K562 (cell line): ENCODE measurements around the gene DSTYK. TPM values are rescaled to one million over a fixed set of nuclear protein-coding genes. Genes with fewer than 3 reads are reported as not detected.

Experiments used
- CBX2 ChIP-seq: fragments of 200-600 bp; sonication (generic); IDR thresholded peaks from one replicate; pipeline ENCODE4 v1.6.1; 2012; ENCODE audit warnings: mild to moderate bottlenecking, low read length, inconsistent platforms; ENCODE audit not compliant: insufficient read depth, poor library complexity, severe bottlenecking
- ELF1 ChIP-seq: fragments of 200-800 bp; sonication (Bioruptor generic); IDR thresholded peaks from 2 replicates; pipeline ENCODE4 v1.6.1; 2016; ENCODE audit warnings: missing genetic modification characterization, missing compliant biosample characterization
- GATAD2B ChIP-seq: fragments of 450-650 bp; IDR thresholded peaks from 2 replicates; pipeline ENCODE4 v1.6.1; 2017; ENCODE audit warnings: mild to moderate bottlenecking, borderline replicate concordance
- MTA1 ChIP-seq: fragments of 450-650 bp; IDR thresholded peaks from 2 replicates; pipeline ENCODE4 v1.6.1; 2017; ENCODE audit warnings: borderline replicate concordance
- MXI1 ChIP-seq: IDR thresholded peaks from 2 replicates; pipeline ENCODE4 v1.6.1; 2011; ENCODE audit warnings: low read depth, mild to moderate bottlenecking, improper control_type of control experiment, low read length
- NR2F6 ChIP-seq: fragments of 450-650 bp; formaldehyde crosslinking; IDR thresholded peaks from 2 replicates; pipeline ENCODE4 v1.4.0; 2020; ENCODE audit warnings: mild to moderate bottlenecking
- PTRF ChIP-seq: fragments of 450-650 bp; IDR thresholded peaks from 2 replicates; pipeline ENCODE4 v1.6.1; 2016; ENCODE audit warnings: mild to moderate bottlenecking, missing genetic modification characterization, missing compliant biosample characterization
- RBM39 ChIP-seq: fragments of 200-400 bp; formaldehyde crosslinking; optimal IDR thresholded peaks from 2 replicates; pipeline ENCODE3; 2018; ENCODE audit warnings: low read depth, low read length
- RFX1 ChIP-seq: fragments of 450-650 bp; IDR thresholded peaks from 2 replicates; pipeline ENCODE4 v1.6.1; 2016; ENCODE audit warnings: mild to moderate bottlenecking, moderate library complexity
- SETDB1 ChIP-seq: IDR thresholded peaks from one replicate; pipeline ENCODE4 v1.6.1; 2012; ENCODE audit warnings: low read length, control low read depth, inconsistent platforms
- XRCC4 ChIP-seq: IDR thresholded peaks from one replicate; pipeline ENCODE4 v1.6.1; 2011; ENCODE audit not compliant: insufficient read depth, insufficient read length; ENCODE audit errors: extremely low read depth
- ZNF23 ChIP-seq: fragments of 250-450 bp; sonication (Bioruptor Pico); IDR thresholded peaks from 2 replicates; pipeline ENCODE4 v1.4.0; 2020; ENCODE audit warnings: mild to moderate bottlenecking
- polyA plus RNA-seq, 8 experiments: library from polyadenylated mRNA; depleted of rRNA in 4 of 8; stranded (reverse) in 5 of 8; unstranded in 3 of 8; fragments of >200 nt; fragmentation: Nextera tagmentation in 2 of 8; fragmentation: Illumina TruSeq in 1 of 8; extraction: Ambion mirVana in 2 of 8; extraction: Trizol in 1 of 8; gene quantifications; 2 replicates each; pipeline versions ENCODE4 v1.2.1 to v1.2.3, GENCODE V29; 2011 to 2014; ENCODE audit warnings: inconsistent platforms in 1 of 8, missing spikeins in 1 of 8
- total RNA-seq, 7 experiments: library from RNA; depleted of rRNA in 6 of 7; stranded (reverse); fragments of >200 nt in 6 of 7; fragmentation: Illumina TruSeq in 2 of 7; extraction: Trizol in 2 of 7; gene quantifications; 2 replicates each; pipeline versions ENCODE4 v1.2.1 to v1.2.3, GENCODE V29; 2011 to 2021; ENCODE audit warnings: low replicate concordance in 1 of 7
- TF ChIP-seq, protein P1 (sequence below): fragments of 250-450 bp; sonication (Bioruptor Pico); IDR thresholded peaks from 2 replicates; pipeline ENCODE4 v1.4.0; 2020; ENCODE audit warnings: mild to moderate bottlenecking, moderate library complexity
- TF ChIP-seq, protein P2 (sequence below): sonication (generic); formaldehyde crosslinking; IDR thresholded peaks from 2 replicates; pipeline ENCODE4 v1.8.1; 2023; ENCODE audit warnings: mild to moderate bottlenecking, missing genetic modification reagents
- TF ChIP-seq, protein P3 (sequence below): fragments of 250-450 bp; sonication (Bioruptor Pico); IDR thresholded peaks from 2 replicates; pipeline ENCODE4 v1.4.0; 2020; ENCODE audit warnings: mild to moderate bottlenecking, moderate library complexity
- TF ChIP-seq, protein P4 (sequence below): fragments of 450-650 bp; IDR thresholded peaks from 2 replicates; pipeline ENCODE4 v1.6.1; 2018; ENCODE audit warnings: mild to moderate bottlenecking, low read depth; ENCODE audit not compliant: partially characterized antibody
- TF ChIP-seq, protein P5 (sequence below): sonication (generic); formaldehyde crosslinking; IDR thresholded peaks from 2 replicates; pipeline ENCODE4 v1.8.0; 2022; ENCODE audit warnings: mild to moderate bottlenecking, missing genetic modification reagents, borderline replicate concordance

The DSTYK gene
- total and polyA plus RNA-seq, 9 of the 15 experiments (the other 6 are each of a cell fraction or from before 2014, with no cell fraction given) = 4.2 to 7.1 (median 6.2) TPM

DNA sequence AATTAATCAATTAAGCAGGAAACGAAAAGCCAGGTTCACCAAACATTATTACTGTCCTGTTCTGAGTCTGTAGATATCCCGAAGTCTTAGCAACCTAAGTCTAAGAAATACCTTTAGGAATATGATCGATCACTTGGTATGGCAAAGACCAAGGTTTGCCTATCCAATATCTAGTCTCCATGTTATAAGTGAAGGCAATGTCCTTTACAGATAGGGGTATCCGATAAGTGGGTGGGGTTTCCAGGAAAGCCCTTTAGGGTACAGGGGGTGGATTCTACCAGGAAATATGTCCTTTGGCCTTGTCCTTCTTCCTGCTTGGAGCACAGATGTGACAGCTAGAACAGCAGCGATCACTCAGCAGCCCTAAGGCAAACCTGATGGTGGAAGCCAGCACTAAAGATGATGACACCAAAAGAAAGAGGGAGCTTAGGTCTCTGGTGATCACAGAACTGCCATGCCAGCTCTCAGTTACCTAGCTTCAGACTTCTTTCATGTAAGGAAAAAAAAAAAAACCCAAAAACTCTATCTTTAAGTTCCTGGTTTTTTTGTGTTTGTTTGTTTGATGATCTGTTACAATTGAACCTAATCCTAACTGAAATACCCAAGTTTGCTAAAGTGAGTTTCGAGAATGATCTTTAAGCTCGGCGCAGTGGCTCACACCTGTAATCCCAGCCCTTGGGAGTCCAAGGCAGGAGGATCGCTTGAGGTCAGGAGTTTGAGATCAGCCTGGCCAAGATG, 40.8 kb downstream of the DSTYK start (continued):
- TF ChIP-seq, protein P1, sequence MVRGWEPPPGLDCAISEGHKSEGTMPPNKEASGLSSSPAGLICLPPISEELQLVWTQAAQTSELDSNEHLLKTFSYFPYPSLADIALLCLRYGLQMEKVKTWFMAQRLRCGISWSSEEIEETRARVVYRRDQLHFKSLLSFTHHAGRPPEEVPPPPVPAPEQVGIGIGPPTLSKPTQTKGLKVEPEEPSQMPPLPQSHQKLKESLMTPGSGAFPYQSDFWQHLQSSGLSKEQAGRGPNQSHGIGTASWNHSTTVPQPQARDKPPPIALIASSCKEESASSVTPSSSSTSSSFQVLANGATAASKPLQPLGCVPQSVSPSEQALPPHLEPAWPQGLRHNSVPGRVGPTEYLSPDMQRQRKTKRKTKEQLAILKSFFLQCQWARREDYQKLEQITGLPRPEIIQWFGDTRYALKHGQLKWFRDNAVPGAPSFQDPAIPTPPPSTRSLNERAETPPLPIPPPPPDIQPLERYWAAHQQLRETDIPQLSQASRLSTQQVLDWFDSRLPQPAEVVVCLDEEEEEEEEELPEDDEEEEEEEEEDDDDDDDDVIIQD (CRISPR knock-in tag) = no peak
- TF ChIP-seq, protein P2, sequence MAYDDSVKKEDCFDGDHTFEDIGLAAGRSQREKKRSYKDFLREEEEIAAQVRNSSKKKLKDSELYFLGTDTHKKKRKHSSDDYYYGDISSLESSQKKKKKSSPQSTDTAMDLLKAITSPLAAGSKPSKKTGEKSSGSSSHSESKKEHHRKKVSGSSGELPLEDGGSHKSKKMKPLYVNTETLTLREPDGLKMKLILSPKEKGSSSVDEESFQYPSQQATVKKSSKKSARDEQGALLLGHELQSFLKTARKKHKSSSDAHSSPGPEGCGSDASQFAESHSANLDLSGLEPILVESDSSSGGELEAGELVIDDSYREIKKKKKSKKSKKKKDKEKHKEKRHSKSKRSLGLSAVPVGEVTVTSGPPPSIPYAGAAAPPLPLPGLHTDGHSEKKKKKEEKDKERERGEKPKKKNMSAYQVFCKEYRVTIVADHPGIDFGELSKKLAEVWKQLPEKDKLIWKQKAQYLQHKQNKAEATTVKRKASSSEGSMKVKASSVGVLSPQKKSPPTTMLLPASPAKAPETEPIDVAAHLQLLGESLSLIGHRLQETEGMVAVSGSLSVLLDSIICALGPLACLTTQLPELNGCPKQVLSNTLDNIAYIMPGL = no peak
- TF ChIP-seq CBX2 (no peak), ZNF23 (no peak), SETDB1 (no peak), MTA1 (peak; percentile 64), RFX1 (no peak), GATAD2B (peak; percentile 53; the same call in 1 of the 2 replicates), NR2F6 (CRISPR knock-in tag) (no peak), RBM39 (no peak), XRCC4 (no peak), MXI1 (no peak), PTRF (no peak), ELF1 (tag) (peak; percentile 62)
- TF ChIP-seq, protein P3, sequence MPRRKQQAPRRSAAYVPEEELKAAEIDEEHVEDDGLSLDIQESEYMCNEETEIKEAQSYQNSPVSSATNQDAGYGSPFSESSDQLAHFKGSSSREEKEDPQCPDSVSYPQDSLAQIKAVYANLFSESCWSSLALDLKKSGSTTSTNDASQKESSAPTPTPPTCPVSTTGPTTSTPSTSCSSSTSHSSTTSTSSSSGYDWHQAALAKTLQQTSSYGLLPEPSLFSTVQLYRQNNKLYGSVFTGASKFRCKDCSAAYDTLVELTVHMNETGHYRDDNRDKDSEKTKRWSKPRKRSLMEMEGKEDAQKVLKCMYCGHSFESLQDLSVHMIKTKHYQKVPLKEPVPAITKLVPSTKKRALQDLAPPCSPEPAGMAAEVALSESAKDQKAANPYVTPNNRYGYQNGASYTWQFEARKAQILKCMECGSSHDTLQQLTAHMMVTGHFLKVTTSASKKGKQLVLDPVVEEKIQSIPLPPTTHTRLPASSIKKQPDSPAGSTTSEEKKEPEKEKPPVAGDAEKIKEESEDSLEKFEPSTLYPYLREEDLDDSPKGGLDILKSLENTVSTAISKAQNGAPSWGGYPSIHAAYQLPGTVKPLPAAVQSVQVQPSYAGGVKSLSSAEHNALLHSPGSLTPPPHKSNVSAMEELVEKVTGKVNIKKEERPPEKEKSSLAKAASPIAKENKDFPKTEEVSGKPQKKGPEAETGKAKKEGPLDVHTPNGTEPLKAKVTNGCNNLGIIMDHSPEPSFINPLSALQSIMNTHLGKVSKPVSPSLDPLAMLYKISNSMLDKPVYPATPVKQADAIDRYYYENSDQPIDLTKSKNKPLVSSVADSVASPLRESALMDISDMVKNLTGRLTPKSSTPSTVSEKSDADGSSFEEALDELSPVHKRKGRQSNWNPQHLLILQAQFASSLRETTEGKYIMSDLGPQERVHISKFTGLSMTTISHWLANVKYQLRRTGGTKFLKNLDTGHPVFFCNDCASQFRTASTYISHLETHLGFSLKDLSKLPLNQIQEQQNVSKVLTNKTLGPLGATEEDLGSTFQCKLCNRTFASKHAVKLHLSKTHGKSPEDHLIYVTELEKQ (CRISPR knock-in tag) = no peak
- TF ChIP-seq, protein P4, sequence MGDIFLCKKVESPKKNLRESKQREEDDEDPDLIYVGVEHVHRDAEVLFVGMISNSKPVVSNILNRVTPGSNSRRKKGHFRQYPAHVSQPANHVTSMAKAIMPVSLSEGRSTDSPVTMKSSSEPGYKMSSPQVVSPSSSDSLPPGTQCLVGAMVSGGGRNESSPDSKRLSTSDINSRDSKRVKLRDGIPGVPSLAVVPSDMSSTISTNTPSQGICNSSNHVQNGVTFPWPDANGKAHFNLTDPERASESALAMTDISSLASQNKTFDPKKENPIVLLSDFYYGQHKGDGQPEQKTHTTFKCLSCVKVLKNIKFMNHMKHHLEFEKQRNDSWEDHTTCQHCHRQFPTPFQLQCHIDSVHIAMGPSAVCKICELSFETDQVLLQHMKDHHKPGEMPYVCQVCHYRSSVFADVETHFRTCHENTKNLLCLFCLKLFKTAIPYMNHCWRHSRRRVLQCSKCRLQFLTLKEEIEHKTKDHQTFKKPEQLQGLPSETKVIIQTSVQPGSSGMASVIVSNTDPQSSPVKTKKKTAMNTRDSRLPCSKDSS = no peak
- TF ChIP-seq, protein P5, sequence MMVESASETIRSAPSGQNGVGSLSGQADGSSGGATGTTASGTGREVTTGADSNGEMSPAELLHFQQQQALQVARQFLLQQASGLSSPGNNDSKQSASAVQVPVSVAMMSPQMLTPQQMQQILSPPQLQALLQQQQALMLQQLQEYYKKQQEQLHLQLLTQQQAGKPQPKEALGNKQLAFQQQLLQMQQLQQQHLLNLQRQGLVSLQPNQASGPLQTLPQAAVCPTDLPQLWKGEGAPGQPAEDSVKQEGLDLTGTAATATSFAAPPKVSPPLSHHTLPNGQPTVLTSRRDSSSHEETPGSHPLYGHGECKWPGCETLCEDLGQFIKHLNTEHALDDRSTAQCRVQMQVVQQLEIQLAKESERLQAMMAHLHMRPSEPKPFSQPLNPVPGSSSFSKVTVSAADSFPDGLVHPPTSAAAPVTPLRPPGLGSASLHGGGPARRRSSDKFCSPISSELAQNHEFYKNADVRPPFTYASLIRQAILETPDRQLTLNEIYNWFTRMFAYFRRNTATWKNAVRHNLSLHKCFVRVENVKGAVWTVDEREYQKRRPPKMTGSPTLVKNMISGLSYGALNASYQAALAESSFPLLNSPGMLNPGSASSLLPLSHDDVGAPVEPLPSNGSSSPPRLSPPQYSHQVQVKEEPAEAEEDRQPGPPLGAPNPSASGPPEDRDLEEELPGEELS (CRISPR knock-in tag) = no peak
